Vagina (tissue), 2 donors: ENCODE results near the gene ZNF469. TPM values are rescaled to one million over a fixed set of nuclear protein-coding genes. Genes with fewer than 3 reads are reported as not detected.

Experiments
- DNase-seq, 2 donors: peaks; one replicate each; pipeline ENCODE4 v3.0.0-alpha.2; 2017; ENCODE audit errors: extremely low spot score in 2 of 2
- H3K27ac ChIP-seq: fragments of 200-600 bp; sonication (generic); one replicate; pipeline ENCODE4 v1.5.1; 2019
- H3K27me3 ChIP-seq: fragments of 200-600 bp; sonication (generic); one replicate; pipeline ENCODE4 v1.5.1; 2019
- H3K36me3 ChIP-seq, 2 donors: fragments of 200-600 bp; sonication (generic); one replicate each; pipeline ENCODE4 v1.5.1; 2017 to 2019
- H3K4me1 ChIP-seq: fragments of 200-600 bp; sonication (generic); one replicate; pipeline ENCODE4 v1.5.1; 2019
- H3K4me3 ChIP-seq, 2 donors: fragments of 200-600 bp; sonication (generic); 1 replicate in 1 of 2; 2 replicates in 1 of 2; pipeline ENCODE4 v1.5.1; 2016 to 2019
- H3K9me3 ChIP-seq: fragments of 200-600 bp; sonication (generic); one replicate; pipeline ENCODE4 v1.5.1; 2019
- CTCF ChIP-seq, 3 experiments: fragments of 450-650 bp in 2 of 3; fragments of 200-600 bp in 1 of 3; sonication (generic) in 1 of 3; IDR thresholded peaks; one replicate each; pipeline ENCODE4 v1.5.1; 2017 to 2019; ENCODE audit warnings: antibody characterized with exemption in 3 of 3, mild to moderate bottlenecking in 2 of 3, moderate library complexity in 2 of 3
- POLR2A ChIP-seq, 2 donors: fragments of 450-650 bp; IDR thresholded peaks; one replicate each; pipeline ENCODE4 v1.6.1; 2017; ENCODE audit warnings: antibody characterized with exemption in 2 of 2, mild to moderate bottlenecking in 2 of 2, moderate library complexity in 2 of 2
- POLR2AphosphoS5 ChIP-seq, 2 donors: sonication (generic); formaldehyde crosslinking; IDR thresholded peaks; one replicate each; pipeline ENCODE4 v1.9.0; 2017; ENCODE audit warnings: antibody characterized with exemption in 2 of 2, mild to moderate bottlenecking in 2 of 2, low read depth in 1 of 2; ENCODE audit not compliant: insufficient read depth in 1 of 2
- intact Hi-C: fragments of 100-400 bp; cut with DNase I; formaldehyde crosslinking; loops from one replicate; pipeline ENCODE4 v1.15.1; 2023
- total RNA-seq: library from RNA; depleted of rRNA; stranded (reverse); fragments of >200 nt; gene quantifications from one replicate; pipeline ENCODE4 v1.2.3, GENCODE V29; 2016

Gene ZNF469
- total RNA-seq, 1 donor from 2014 or later = 2.2 TPM

- no peaks in the 10 kb centered on the region for H3K9me3 ChIP-seq
- intact Hi-C loops = loop anchor here (5.0 kb wide), 1 partner anchor 235 kb away; no protein-coding TSS in a partner anchor
- H3K27me3 ChIP-seq = no peaks in the 10 kb centered on the region
- TF ChIP-seq POLR2A (IDR thresholded peaks at IDR 0.05) (no peak), CTCF (IDR thresholded peaks at IDR 0.05) (no peak), POLR2AphosphoS5 (IDR thresholded peaks at IDR 0.05; ENCODE audit: insufficient read depth in 1 of 2, low read depth in 1 of 2) (no peak)
- DNase-seq = no peak
- H3K36me3 ChIP-seq = no peaks in the 10 kb centered on the region
- H3K27ac ChIP-seq = no peak overlapping the region
- peaks cover 32% of the 10 kb centered on the region for H3K4me1 ChIP-seq
- H3K4me3 ChIP-seq = no peak overlapping the region
Observed at GRCh38 chr16:88432174-88432573, 49.4 kb downstream of the ZNF469 start.

Other genes with a start within 250 kb of the ZNF469 start
- 1.7 TPM for gene ZFPM1, start 70.3 kb downstream of the ZNF469 start, total RNA-seq
- gene ZC3H18, start 187.4 kb downstream of the ZNF469 start, total RNA-seq = 18.4 TPM